HepG2 (cell line): Measurements from ENCODE around the gene RERE.

Experiments
- CREB1 ChIP-seq, 2 experiments: fragments of 450-650 bp in 1 of 2; IDR thresholded peaks; 2 replicates each; pipeline ENCODE4 v1.6.1; 2016 to 2017; ENCODE audit warnings: control low read depth in 1 of 2, mild to moderate bottlenecking in 1 of 2, missing compliant biosample characterization in 1 of 2, missing genetic modification characterization in 1 of 2
- MTA1 ChIP-seq: sonication (generic); formaldehyde crosslinking; IDR thresholded peaks from 2 replicates; pipeline ENCODE4 v1.4.0; 2020; ENCODE audit warnings: missing genetic modification reagents, mild to moderate bottlenecking, borderline replicate concordance
- NCOA1 ChIP-seq: sonication (generic); formaldehyde crosslinking; IDR thresholded peaks from 2 replicates; pipeline ENCODE4 v1.9.0; 2021; ENCODE audit warnings: missing genetic modification reagents
- NR1H2 ChIP-seq: sonication (generic); formaldehyde crosslinking; IDR thresholded peaks from 2 replicates; pipeline ENCODE4 v1.8.1; 2022; ENCODE audit warnings: low read depth, missing genetic modification reagents, borderline replicate concordance
- REST ChIP-seq, 2 experiments: IDR thresholded peaks; 2 replicates each; pipeline ENCODE4 v1.6.1; 2011 to 2012; ENCODE audit warnings: low read length in 2 of 2, borderline replicate concordance in 1 of 2, low read depth in 1 of 2, mild to moderate bottlenecking in 1 of 2, moderate library complexity in 1 of 2
- RFX5 ChIP-seq: IDR thresholded peaks from 2 replicates; pipeline ENCODE4 v1.6.1; 2011; ENCODE audit warnings: low read depth, low read length, improper control_type of control experiment
- THAP9 ChIP-seq: sonication (generic); formaldehyde crosslinking; IDR thresholded peaks from 2 replicates; pipeline ENCODE4; 2020; ENCODE audit warnings: missing genetic modification reagents, mild to moderate bottlenecking, borderline replicate concordance
- ZKSCAN1 ChIP-seq: fragments of 150-350 bp; IDR thresholded peaks from 2 replicates; pipeline ENCODE4 v1.6.1; 2014; ENCODE audit warnings: low read length
- ZNF138 ChIP-seq: sonication (generic); formaldehyde crosslinking; IDR thresholded peaks from 2 replicates; pipeline ENCODE4 v1.5.0; 2020; ENCODE audit warnings: mild to moderate bottlenecking, low read depth, missing genetic modification reagents
- ZNF333 ChIP-seq: sonication (generic); formaldehyde crosslinking; IDR thresholded peaks from 2 replicates; pipeline ENCODE4 v1.4.0; 2020; ENCODE audit warnings: mild to moderate bottlenecking, missing genetic modification reagents, borderline replicate concordance
- ZNF354B ChIP-seq: sonication (generic); formaldehyde crosslinking; IDR thresholded peaks from 2 replicates; pipeline ENCODE4 v1.8.0; 2022; ENCODE audit warnings: mild to moderate bottlenecking, missing genetic modification reagents
- ZNF564 ChIP-seq: sonication (generic); formaldehyde crosslinking; IDR thresholded peaks from 2 replicates; pipeline ENCODE4 v1.8.1; 2023; ENCODE audit warnings: mild to moderate bottlenecking, missing genetic modification reagents
- TF ChIP-seq, protein P1 (sequence below): sonication (generic); formaldehyde crosslinking; IDR thresholded peaks from 2 replicates; pipeline ENCODE4 v1.5.0; 2020; ENCODE audit warnings: mild to moderate bottlenecking, missing genetic modification reagents, moderate library complexity

DNA sequence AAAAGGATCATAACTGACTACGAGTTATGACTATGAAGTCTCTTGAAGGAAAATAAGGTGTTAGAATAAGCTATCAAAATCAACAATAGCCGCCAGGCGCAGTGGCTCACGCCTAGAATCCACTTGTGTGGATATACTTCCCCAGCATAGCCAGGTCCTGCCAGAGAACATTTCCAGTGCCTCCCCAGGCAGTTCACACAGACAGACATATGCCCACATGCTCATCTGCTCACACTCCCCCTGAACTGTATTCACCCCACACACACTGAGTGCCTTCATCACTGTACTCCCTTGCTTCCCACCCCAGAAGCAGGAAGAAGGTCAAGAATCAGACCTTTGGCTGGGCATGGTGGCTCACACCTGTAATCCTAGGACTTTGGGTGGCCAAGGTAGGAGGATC lies 6.5 kb downstream of the RERE start:
- TF ChIP-seq THAP9 (CRISPR knock-in tag), result no peak
- TF ChIP-seq ZNF564 (CRISPR knock-in tag), result no peak
- no peak for TF ChIP-seq CREB1 (IDR thresholded peaks at IDR 0.05)
- no peak for TF ChIP-seq CREB1 (CRISPR knock-in tag; IDR thresholded peaks at IDR 0.05)
- no peak for TF ChIP-seq NCOA1 (CRISPR knock-in tag)
- TF ChIP-seq, protein P1, sequence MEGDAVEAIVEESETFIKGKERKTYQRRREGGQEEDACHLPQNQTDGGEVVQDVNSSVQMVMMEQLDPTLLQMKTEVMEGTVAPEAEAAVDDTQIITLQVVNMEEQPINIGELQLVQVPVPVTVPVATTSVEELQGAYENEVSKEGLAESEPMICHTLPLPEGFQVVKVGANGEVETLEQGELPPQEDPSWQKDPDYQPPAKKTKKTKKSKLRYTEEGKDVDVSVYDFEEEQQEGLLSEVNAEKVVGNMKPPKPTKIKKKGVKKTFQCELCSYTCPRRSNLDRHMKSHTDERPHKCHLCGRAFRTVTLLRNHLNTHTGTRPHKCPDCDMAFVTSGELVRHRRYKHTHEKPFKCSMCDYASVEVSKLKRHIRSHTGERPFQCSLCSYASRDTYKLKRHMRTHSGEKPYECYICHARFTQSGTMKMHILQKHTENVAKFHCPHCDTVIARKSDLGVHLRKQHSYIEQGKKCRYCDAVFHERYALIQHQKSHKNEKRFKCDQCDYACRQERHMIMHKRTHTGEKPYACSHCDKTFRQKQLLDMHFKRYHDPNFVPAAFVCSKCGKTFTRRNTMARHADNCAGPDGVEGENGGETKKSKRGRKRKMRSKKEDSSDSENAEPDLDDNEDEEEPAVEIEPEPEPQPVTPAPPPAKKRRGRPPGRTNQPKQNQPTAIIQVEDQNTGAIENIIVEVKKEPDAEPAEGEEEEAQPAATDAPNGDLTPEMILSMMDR, result no peak
- no peak for TF ChIP-seq ZNF333 (CRISPR knock-in tag)
- TF ChIP-seq ZNF138, result no peak
- no peak for TF ChIP-seq REST (IDR thresholded peaks at IDR 0.05; ENCODE audit: borderline replicate concordance in 1 of 2, low read depth in 1 of 2, low read length in 2 of 2)
- TF ChIP-seq MTA1 (CRISPR knock-in tag), result no peak
- TF ChIP-seq ZNF354B (CRISPR knock-in tag), result no peak
- no peak for TF ChIP-seq ZKSCAN1
- TF ChIP-seq RFX5, result no peak
- no peak for TF ChIP-seq NR1H2 (CRISPR knock-in tag)
